GM21619 (cell line): ENCODE measurements around the gene NDUFS7.

ENCODE experiments used
- ATAC-seq: cut with Tn5 transposase; IDR thresholded peaks from one replicate; pipeline ENCODE4 v1.9.1; 2021; ENCODE audit not compliant: unreplicated experiment

Gene NDUFS7

GRCh38 chr19:1384478-1385110 is 887 bp downstream of the NDUFS7 start:
- ATAC-seq = no peak

GRCh38 chr19:1385816-1386215 is 2.1 kb downstream of the NDUFS7 start:
- ATAC-seq = no peak

DNA sequence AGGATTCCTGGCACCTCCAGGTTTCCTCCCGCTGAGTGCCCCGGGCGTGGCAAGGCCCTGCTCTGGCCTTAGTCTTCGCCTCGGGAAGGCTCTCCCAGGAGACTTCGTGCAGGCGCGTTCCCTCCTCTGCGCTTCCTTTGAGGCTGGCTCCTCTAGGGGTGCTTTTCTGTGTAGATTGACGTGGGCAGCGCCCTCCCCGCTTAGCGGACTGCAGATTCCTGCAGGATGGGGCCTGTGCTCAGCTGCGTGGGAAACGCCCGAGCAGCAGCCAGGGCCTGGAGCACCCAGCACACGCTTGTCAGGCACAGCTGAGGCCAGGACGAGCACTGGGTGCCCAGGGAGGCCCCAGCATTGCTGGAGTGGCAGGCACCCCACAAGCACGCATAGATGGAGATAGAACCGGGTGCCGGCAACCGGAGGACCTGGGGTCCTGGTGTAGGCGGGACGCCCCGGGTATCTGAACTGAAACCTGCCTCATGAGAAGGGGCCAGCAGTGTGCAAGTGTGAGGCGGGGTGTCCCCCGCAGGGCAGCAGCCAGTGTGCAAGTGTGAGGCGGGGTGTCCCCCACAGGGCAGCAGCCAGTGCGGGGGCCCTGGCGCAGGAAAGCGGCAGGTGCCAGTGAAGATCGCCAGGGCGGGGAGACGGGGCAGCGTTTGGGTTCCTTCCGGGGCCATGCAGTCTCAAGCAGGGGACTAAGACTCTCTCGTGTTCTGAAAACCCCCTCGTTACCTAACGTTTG is 3.4 kb downstream of the NDUFS7 start:
- no peak for ATAC-seq

DNA sequence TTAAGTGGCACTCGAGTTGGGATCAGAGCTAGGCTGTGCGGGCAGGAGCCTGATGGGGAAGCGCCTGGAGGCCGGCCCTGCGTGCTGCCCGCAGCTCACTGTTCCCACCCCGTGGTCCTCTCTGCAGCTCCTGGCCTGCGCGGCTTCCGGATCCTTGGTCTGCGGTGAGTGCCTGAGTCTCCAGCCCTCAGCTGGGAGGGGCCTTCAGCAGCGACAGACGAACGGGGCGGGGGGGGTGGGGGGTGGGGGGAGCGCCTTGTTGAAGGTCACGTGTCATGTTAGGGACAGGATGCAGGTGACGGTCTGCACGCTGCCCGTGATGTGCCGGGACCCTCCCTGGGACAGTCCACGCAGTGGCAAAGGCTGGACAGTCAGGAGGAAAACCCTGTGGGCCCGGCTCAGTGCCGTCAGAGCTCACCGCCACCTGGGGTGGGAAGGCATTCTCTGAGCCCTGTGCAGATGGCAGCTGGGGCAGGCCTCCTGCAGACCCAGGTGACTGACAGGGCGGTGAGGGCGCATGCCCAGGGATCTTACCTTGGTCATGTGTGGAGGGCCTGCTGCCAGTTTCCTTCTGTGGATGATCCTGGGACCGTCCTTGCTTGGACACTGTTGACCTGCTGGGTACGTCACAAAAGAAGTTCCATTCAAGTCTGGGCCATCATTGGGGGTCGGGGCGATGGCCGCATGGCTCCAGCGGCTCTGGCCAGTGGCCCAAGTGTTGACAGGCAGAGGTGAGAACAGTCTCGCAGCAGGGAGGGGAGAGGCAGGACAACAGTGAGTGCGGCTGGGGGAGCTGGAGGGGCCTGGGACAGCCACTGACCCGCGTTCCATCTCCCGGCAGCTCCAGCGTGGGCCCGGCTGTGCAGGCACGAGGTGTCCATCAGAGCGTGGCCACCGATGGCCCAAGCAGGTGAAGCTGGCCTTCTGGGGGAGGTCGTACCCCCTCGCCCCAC is 4.3 kb downstream of the NDUFS7 start:
- no peak for ATAC-seq

DNA sequence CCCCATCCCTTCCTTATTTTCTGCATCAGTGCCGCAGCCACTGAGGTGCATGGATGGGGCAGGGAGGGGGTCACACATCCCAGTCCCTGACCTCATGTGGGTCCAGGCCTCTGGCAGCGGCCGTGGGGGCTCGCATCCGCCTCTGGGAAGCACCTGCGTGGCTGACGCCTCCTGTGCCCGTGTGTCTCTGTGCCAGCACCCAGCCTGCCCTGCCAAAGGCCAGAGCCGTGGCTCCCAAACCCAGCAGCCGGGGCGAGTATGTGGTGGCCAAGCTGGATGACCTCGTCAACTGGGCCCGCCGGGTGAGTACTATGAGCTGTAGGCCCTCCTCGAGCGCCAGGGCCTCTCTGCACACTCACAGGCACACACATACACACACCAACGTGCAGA is 4.9 kb downstream of the NDUFS7 start:
- no peak for ATAC-seq

GRCh38 chr19:1389033-1389940 is 5.6 kb downstream of the NDUFS7 start:
- no peak for ATAC-seq

GRCh38 chr19:1390890-1391423 is 7.2 kb downstream of the NDUFS7 start:
- no peak for ATAC-seq

DNA sequence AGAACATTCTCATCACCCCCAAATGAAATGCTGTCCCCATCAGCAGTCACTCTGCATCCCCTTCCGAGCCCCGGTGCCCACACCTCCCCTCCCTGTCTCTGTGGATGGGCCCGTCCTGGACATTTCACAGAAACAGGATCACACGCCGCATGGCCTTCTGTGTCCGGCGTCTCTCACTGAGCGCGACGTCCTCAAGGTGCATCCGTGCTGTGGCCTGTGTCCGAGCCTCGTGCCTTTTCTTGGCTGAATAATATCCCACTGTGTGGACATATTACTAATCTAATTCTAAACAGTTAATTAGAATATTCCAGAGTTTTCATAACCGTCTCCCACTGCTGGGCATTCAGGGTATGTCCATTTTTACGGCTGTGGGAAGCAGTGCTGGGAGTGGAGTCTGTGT is 8.7 kb downstream of the NDUFS7 start:
- no peak for ATAC-seq

- no peak for ATAC-seq
Measured at GRCh38 chr19:1392939-1393530, 9.3 kb downstream of the NDUFS7 start.

- no peak for ATAC-seq
Measured at GRCh38 chr19:1393841-1394240, 10.1 kb downstream of the NDUFS7 start.

GRCh38 chr19:1394252-1395193 is 10.8 kb downstream of the NDUFS7 start:
- ATAC-seq = no peak

DNA sequence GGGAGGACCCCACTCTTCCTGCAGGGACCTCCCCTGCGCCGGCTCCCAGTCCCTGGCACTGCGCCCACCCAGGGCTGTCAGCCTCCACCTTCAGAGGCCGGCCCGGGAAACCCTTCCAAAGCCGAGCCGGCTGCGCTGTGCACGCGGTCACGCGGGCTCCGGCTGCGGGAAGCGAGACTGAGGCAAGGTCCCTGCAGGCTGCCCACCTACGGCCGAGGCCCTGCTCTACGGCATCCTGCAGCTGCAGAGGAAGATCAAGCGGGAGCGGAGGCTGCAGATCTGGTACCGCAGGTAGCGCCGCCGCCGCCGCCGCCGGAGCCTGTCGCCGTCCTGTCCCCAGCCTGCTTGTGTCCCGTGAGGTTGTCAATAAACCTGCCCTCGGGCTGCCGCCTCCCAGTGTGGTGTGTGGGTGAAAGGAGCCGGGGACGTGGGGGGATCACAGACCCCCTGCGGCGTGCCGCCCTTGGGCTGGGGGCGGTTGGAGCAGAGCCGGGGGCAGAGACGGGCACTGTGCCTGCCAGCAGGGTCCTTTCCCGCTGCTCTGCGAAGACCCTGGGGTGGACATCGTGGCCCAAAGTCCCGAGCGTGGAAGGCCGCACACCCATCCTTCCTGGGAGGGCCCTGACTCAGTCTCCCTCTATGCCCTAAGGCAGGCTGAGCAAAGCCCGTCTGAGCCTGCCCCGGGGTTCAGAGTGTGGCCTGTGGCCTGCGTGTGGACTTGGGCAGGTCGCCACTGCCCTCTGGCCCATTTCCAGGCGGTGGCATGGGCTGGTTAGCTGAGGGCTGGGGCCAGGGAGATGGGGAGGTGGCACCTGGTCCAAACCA is 11.7 kb downstream of the NDUFS7 start:
- ATAC-seq = no peak

DNA sequence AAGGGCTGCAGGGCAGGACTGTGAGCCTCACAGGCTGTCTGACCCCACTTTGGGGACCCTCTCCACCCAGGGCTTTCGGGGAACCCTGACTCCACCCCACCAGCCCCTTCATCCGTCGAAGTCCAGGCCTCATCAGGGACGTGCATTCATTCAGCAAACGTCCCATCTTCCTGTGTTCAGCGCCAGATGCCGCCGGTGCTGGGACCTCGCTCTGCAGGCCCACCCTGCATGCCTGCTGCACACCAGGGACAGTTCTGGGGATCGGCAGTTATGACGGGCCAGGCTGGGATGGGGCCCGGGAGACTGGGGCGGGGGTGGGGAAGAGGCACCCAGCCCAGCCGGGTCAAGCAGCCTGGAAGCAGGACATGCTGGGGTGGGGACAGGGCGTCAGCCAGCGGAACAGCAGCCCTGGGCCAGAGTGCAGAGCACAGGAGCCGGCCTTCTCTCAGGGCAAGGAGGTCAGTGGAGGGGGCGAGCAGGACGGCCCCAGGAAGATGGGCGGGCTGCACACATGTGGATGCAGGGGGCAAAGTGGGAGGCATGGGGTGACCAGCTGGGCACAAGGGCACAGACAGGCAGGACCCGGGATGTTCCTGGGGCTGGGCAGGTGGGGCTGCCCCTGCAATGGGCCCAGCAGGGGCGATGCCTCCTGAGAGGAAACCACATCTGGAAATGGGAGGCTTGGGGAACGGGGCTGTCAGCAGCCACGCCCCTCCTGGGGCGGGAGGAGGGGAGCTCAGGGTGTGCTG is 12.5 kb downstream of the NDUFS7 start:
- ATAC-seq = no peak

DNA sequence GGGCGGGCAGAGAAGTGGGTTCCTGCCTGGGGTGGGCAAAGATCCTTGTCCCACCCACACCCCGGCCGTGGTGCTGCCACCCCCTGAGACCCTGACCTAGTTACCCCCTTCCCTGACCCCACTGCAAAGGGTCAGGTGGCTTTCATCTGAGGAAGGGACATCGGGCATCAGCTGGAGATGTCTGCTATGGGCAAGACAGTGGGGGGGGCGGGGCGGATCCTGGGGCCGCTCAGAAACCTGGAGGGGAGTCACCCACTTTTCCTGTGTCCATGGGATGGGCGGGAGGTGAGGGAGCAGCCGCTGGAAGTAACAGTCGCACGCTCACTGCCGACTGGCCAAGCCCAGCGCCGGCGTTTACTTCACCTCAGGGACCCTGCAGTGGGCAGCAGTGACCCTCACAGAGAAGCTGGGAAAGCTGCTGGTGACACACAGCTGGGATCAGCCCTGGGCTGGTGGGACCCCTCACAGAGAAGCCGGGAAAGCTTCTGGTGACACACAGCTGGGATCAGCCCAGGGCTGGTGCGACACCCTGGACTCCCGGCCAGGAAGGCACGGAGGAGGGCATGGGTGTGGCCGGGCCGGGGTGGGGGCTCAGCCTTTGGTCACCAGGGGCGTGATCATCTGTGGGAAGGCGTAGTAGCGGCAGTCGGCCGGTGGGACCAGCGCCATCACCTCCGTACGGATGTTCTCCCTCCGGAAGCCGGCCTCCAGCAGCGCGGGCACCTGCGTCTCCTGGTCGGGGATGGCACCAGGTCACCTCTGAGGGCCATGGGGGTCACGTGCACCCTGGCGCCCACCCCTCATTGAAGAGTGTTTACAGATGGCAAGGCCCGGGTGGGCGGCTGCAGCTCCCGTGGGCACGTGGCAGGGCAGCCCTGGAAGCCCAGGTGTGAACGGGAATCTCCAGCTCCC is 13.3 kb downstream of the NDUFS7 start:
- no peak for ATAC-seq

DNA sequence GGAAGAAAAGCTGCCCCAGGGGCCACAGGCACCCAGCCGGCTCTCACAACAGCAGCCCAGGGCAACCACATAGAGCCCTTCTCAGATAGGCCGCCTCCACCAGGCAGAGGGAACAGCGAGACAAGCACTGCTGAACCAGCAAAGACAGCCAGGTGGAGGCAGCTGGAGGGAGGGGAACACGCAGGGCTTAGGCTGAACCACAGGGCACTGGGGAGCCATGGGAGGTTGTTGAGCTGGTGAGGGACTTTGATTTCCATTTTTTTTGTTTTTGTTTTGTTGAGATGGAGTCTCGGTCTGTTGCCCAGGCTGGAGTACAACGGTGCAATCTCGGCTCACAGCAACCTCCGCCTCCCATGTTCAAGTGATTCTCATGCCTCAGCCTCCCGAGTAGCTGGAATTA is 14.1 kb downstream of the NDUFS7 start:
- no peak for ATAC-seq

GRCh38 chr19:1399079-1399478 is 15.4 kb downstream of the NDUFS7 start:
- no peak for ATAC-seq
